ENCODE measurements around the gene MFSD2A.
"Not testable (repeated sequence)": the region's sequence is repeated elsewhere in the genome, so short reads cannot be mapped to it uniquely, and the experiment has no call there.

The MFSD2A gene

DNA sequence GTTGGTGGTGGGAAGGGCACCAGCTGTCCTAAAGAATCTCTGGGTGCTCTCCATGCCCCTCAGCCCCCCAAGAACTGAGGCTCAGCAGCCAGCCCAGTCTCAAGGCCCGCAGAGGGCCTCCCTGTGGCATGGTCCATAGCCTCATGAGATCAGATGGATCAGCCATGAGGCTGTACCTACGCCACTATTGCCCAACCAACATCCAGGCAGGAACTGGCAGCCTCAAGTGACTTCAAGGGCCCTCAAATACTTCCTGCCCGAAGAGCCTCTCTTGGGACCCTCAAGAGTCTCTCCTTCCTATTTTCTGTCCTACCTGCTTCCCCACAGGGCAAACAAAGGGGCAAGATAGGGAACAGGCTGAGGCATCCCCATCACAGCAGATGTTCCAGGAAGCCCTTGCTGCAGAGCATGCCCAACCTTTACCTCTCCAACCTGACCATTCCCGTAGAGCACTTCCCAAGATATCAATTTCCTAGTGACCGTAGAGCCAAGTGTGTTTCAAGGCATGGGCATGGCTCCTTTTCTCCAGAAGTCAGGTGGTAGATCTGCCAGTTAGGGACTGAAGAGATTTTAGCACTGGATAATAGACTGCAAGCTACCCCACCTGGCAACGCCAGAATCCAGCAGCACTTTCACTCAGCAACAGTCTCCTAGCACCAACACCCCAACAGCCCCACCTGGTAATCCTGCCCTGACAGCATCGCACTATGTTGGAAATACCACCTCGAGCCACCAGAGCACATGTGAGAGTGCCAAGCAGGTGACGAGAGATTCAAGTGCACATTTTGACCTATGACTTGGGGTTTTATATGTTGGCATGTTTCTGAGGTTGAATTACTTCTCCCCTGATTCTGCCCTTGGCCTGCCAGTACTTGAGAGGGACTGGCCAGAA lies 13.7 kb upstream of the MFSD2A start:
- DNase-seq, result no peak

DNA sequence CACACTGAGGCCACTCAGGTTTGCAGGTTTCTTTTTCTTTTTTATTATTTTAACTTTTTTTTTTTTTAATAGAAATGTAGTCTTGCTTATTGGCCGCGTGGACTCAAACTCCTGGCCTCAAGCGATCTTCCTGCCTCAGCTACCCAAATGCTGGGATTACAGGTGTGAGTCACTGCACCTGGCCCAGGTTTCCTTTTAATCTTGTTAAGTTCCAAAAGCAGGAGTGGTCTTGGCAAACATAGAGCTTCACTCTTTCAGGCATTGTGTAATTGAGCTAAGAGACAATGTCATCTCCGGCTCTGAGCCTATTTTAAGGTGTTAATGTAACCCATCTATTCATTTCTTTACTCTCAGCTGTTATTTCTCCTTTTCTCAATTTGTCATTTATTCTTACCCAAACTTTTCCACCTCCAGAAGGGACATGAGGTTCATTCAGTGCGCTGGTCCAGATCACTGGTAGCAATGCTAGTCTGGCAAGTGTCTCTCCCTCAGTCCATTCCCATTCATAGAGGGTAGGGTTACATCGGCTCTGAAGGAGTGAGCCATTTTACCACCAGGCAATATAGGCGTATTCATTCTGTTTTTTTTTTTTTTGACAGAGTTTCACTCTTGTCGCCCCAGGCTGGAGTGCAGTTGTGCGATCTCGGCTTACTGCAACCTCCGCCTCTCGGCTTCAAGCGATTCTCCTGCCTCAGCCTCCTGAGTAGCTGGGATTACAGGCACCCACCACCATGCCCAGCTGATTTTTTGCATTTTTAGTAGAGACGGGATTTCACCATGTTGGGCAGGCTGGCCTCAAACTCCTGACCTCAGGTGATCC lies 11.3 kb upstream of the MFSD2A start:
- DNase-seq, result no peak

DNA sequence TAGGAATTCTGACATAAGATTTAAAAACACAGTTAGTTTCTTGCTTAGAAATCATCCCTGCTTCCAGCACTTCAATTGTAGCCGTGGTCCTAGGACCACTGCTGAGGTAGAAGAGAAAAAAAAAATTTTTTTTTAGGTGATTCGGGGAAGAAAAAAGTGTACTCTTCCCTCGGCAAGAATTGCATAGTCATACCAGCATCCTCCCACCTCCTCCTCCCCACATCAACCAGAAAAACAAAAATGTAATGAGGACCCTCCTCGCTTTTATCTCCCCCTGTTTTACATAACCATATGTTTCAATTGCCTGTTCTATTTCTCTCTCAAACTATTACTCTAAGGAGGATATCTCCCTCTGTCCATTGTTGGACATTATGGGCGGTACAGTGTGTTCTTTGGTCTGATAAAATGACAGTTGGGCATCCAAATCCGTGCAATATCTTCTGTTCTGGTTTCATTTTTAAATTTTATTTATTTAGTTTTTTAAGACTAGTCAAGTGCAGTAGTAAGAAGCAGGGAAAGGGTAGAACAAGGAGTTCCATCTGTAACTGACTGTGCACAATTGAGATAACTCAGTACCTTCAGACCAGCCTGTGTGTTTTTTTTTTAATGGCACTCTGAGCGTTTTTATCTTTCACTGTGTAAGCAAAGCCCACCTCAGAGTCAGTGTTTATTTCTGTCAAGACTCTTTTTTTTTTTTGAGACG lies 10.4 kb upstream of the MFSD2A start:
- DNase-seq, result no peak

DNA sequence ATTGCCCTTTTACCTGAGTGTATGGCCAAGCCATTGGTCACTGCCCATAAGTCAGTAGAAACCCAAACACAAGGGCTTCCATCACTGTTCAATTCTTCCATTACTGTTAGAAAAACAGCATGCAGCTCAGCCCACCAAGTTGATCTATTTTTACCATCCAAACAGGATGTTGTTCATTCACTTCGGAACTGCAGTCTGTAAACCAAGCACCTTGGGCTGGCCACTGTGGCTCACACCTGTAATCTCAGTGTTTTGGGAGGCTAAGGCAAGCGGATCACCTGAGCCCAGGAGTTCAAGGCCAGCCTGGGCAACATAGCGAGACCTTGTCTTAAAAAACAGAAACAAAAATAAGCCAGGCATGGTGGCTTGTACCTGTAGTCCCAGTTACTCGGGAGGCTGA lies 8.7 kb upstream of the MFSD2A start:
- DNase-seq, result no peak

DNA sequence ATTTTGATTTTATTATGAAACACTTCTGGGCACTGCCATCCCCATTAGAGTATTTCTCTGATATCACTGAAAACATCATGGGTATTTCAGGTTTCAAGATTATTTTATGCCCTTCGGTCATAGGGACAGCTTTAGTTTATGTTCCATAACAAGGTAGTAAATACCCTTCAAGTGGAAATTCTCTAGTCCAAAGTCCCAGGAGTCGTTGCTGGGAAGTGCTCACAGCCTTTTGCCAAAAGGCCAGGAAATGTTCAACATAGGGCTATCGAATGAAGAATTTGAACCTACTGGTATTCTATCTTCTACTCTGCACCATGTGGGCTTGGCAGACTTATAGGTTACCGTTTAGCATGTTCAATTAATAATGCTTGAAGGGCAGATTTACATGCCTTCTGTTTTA lies 7.7 kb upstream of the MFSD2A start:
- DNase-seq, result no peak

DNA sequence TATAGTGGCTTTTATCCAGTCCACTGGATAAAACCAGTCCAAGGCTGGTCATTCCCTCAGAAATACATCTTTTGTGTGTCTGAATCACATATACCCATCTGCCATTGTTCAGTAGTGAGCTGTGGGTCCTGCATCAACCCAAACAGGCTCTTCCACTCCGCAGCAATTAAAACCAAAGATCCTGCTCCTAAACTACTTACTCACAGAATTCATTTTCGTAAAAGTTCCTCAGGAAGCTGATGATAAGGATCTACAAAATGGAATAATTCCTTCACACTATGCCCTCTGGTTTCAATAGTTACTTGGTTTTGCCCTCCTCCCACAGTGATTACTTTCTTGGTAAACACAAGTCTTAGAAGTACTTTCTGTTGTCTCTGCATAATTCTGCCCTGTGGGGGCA lies 5.1 kb upstream of the MFSD2A start:
- DNase-seq, result no peak

DNA sequence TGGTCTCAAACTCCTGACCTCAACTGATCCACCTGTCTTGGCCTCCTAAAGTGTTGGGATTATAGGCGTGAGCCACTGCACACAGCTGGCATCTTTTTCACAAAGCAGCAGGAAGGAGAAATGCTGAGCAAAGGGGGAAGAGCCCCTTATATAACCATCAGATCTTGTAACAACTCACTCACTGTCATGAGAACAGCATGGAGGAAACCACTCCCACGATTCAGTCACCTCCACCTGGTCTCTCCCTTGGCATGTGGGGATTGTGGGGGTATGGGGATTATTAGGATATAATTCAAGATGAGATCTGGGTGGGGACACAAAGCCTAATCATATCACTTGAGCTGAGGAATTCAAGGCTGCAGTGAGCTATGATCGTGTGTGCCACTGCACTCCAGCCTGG lies 3.0 kb upstream of the MFSD2A start:
- no peak for DNase-seq

DNA sequence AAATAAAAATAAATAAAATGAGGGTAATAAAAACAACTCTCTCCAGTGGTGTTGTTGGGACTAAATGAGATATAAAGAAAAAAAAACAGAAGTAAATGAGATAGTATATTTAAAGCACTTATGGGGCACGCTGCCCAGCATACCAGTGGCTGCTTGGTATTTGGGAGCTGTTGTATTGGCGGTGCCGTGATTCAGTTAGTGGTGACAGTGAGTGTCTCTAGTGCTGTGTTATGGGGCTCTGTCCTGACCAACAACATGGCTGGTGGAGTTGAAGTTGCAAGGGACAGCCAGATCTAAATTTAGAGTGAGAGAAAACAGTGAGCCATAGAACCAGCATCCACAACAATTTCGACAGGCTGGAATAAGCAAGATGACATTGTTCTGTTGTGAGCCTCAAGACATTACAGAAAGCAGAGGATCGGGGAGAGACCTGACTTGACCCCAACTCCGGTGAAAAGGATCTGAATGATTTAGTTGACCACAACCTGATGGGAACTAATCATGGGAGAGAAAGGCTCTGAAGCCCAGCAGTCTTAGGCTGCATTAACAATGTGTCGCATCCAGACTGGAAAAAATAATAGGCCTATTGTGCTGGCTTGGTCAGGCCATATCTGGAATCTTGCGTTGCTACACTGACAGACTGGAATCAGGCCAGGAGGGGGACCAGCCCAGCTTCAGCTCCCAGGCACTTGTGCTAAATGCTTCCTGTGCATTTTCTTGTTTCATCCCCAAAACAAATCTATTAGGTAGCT lies 2.4 kb upstream of the MFSD2A start:
- DNase-seq, result no peak

DNA sequence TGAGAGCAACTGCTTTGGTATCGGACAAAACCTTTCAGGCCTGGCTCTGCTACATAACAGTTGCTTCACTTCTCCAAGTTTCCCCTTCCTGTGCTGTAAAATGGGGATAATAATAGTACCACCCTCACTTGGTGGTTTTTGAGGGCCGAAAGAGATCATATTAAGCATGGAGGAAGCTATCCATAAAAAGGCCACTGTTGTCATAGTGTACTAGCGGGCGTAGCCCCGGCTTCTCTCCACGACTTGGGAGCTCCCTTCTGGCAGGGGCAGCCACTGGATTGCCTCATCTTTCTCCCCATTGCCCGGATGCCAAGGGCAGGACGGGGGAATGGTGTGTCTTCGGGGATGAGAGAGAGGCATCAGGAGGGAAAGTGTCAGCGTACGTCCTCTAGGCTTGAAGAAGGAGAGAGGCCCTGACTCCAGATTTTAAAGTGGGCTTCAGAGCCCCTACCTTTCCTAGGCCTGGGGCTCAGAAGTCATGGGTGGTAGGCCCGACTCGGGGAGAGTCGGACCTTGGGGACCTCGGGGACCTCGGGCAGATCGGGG lies 548 bp upstream of the MFSD2A start:
- no peak for DNase-seq

DNA sequence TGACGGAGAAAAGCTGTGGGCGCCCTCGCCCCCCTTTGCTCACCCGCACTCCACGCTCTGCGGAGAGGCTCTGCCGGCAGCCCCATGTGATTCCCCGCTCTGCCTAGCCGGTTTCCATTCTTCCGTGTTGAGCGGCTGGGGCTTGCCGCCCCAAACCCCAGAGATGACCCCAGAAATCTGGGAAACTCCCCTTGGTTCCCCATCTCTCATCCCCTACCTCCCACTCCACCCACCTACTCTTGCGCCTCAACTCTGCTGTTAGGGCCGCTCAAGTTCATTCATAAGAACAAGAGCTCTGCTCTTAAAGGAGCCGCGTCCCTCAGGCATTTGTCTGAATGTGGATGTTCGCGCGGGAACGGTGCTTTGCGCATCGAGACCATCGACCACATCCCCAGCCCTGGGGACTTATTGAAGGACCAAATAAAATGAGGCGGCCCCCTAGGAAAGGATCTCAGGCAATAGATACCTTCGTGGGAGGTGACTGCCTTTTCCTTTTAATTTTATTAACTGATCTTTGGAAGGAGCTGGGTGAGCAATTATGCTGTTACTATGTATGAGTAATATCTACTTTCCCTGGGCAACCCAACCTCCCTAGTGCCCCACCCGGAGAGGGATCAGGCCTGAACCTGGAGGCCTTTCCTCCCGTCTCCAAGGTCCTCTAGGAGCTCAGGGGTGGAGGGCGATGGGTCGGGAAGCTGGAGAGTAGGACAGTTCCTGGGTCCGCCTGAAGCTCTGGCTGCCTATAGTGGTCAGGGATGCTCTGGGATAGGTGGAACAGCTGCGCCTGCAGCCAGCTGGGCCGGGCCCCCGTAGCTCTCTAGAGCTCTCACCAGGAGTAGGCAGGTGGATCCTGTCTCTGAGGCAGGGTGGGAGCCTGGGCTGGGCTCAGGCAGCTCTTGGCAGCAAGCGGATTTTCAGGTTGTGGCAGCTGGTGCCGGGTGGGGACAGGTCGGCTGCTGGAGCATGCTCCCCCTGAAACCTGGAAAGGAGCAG lies 898 bp downstream of the MFSD2A start:
- no peak for DNase-seq

DNA sequence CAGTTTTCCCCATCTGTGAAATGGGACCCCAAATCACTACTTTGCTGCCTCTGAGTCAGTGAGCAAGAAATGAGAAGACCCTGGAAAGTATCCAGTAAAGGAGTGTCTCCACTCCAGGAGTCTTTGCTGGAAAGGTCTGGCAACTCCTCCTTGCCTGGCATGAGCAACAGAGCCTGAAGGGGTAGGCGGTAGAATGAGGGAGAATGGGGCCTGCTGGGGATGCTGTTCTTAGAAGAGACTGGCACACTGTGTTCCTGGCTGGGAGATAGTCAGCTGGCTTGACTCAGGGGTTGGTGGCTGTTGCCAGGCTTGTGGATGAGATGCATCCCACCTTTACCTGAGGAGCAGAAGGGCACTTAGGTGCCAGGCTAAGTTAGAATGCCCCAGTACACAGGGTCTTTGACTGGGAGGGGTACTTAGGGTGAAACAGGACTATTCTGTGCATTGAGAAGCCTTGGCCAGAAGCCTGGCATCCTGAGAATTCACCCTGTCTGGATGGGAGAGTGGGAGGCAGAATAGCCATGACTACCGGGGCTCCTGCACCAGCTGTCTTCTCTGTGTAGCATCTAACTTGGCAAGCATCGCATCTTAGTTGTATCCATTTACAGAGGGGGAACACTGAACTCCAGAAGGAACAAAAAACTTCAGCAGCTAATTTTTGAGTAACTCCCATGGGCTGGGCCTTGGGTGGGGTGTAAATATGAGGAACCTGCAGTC lies 2.5 kb downstream of the MFSD2A start:
- DNase-seq, result no peak

DNA sequence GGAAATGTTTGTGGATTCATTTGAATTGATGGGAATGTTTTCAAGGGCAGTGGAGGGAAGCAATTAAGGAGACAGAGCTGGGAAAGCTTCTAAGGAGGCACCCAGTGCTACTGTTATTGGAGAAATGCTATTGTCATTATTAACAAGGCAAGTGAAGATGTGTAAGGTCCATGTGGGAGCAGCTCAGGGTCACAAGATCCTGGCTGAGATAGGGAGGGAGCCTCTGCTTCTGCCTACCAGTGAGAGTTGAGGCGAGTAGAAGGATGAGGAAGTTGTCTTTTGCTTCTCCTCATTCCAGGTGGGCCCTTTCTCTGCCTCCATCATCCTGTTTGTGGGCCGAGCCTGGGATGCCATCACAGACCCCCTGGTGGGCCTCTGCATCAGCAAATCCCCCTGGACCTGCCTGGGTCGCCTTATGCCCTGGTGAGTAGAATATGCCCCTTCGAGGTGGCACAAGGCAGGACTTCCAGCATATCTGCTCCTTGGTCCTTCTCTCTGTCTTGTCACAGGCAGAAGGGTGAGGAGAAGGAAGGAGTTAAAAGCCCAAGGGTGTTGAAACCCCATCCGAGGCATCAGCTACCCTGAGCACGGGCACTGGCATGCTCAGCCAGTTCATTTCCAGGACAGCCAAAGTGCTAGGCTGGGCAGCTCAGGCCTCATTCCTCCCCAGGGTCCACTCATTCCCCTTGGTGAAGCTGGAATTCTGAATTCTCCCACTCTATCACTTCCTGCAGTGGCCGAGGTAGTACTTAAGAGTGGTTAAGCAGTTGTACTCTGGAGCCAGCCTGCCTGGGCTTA lies 3.7 kb downstream of the MFSD2A start:
- no peak for DNase-seq

DNA sequence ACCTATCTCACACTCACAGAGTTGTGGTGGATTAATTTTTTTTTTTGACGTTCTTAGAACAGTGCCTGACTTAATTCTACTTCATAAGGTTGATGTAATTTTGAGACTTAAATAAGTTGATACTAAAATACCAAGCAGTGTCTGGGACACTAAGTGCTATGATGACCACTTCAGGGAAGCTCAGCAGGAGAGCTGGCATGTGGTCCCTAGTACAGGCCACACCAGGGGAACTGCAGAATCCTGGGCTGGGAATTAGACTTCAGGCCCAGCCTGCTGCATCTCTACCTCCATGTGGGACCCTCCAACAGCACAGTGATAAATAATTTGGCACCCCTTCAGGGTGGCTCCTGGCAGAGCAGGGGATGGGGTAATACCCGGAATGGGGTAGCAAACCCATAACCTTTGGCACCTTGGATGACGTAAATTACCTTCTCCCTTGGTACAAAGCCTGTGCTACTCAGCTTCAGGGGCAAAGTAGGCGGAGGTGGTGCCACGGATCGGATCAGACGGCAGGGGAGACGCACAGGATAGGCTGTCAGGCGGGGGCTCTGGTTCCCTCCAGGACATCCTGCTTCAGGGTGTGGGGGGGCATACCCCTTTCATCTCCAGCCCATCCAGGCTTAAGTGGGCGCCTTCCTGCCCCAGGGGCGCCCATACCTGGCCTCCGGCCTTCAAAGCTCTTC lies 4.8 kb downstream of the MFSD2A start:
- no peak for DNase-seq

DNA sequence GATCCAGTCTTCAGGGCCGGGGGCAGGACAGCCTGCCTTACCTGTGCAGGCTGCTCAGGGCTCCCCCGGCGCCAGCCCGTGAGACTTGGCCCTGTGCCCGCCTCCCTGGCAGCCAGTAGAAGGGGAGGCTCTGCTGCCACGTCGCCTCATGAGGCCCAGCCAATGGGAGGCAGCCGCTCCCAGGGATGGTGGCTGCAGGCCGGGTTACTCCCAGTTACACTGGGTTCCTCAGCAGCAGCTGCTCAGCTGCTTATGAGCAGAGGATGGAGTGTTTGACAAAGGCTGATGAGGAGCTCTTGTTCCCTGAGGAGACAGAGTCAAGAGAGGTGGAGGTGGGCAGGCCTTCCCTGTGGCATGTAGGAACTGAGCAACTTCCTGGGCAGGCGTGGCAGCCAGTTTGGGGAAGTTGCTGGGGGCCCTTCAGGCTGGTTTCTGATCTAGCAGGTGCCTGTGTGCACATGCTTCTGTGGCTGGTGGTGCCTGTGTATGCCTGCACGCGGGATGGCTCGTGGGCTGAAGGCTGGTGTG lies 5.5 kb downstream of the MFSD2A start:
- peak; percentile 57 for DNase-seq

DNA sequence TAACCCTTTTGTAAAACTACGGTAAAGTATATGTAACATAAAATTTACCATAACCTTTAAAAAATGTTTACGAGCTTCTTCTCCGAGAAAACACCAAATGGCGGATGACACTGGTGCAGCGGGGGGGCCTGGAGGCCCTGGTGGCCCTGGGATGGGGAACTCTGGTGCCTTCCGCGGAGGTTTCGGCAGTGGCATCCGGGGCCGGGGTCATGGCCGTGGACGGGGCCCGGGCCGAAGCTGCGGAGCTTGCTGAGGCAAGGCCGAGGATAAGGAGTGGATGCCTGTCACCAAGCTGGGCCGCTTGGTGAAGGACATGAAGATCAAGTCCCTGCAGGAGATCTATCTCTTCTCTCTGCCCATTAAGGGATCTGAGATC lies 7.5 kb downstream of the MFSD2A start:
- DNase-seq, result no peak

DNA sequence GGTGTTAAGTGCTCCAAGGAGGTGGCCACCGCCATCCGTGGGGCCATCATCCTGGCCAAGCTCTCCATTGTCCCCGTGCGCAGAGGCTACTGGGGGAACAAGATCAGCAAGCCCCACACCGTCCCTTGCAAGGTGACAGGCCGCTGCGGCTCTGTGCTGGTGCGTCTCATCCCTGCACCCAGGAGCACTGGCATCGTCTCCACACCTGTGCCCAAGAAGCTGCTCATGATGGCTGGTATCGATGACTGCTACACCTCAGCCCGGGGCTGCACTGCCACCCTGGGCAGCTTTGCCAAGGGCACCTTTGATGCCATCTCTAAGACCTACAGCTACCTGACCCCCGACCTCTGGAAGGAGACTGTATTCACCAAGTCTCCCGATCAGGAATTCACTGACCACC lies 8.0 kb downstream of the MFSD2A start:
- DNase-seq, result not testable (repeated sequence)

DNA sequence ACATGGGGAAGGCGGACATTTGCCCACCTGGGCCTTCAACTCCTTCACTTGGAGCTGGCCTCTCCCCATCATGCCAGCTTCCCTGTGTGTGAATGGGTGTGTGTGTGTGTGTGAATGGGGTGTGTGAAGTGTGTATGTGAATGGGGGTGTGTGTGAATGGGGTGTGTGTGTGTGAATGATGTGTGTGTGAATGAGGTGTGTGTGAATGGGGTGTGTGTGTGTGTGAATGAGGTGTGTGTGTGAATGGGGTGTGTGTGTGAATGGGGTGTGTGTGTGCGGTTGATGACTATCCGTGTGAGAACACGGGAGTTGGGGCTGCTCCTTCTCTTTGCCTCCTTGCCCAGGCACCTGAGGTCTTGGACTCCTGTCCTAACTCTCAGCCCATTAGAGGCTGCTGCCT lies 9.6 kb downstream of the MFSD2A start:
- no peak for DNase-seq

DNA sequence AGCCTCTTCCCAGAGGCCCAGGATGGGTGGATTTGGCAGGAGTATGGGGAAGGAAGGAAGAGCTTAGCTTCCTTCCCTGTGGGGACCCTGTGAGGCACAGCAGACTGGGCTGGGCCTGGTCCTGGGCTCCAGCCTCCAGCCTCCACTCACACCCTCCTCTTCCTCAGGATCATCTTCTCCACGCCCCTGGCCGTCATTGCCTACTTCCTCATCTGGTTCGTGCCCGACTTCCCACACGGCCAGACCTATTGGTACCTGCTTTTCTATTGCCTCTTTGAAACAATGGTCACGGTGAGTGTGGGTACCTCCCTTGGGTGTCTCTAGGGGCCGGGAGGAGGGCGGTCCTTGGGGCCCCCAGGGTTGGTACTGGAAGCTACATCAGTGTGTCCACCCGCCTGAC lies 10.1 kb downstream of the MFSD2A start:
- no peak for DNase-seq

DNA sequence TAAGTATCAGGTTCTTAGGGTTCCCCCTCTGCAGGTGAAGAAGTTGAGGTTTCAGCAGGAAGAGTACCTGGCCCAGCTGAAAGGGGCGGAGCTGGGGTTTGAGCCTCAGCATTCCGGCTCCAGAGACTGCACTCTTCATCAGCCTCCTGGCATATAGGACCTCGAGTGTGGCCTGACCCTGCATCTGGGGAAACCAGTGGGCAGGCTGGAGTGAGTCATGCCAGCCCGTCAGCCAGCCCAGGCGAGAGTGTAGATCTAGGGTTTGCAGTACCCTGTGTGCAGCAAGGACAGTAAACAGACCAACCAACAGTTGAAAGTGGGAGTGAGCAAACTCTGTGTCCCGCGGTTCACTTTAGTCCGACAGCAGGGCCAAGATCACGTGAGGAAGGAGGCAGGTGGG lies 14.1 kb downstream of the MFSD2A start:
- DNase-seq, result no peak
